GM18526 (cell line): ENCODE data around the gene VAMP4.

Source experiments
- POLR2A ChIP-seq: IDR thresholded peaks from 3 replicates; pipeline ENCODE4 v1.6.1; 2011; ENCODE audit not compliant: insufficient read length; ENCODE audit errors: extremely low read depth

Gene VAMP4

GRCh38 chr1:171670739-171671138 lies 71.1 kb downstream of the VAMP4 start:
- no peak for TF ChIP-seq POLR2A

- TF ChIP-seq POLR2A, result no peak
Measured at GRCh38 chr1:171668372-171668771, 73.5 kb downstream of the VAMP4 start.

DNA sequence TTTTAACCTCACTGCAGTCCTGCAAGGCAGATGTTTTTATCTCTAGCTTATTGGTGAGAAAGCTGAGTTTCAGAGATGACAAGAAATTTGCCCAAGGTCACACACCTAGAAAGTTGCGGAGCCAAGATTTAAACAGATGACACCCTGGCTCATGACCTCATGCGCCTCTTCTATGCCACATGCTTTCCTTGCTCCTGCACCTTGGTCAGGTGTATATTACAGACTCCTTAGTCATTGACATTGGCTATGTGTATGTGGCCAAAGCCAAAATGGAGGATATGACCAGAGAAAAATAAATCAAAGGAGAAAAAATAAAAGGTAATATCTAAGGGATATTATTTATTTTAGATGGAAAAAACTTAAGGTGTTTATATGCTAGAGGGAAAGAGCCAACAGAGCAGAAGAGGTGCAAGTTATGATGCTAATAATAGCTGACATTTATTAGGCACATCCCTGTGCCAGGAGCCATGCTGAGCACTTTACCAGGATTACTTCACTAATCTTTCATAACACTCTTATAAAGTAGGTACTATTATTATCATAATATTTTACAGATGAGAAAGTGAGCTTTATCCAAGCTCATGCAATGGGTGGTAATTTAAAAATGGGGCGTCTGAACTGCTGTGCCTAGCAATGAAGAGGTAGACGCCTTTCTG lies 75.6 kb downstream of the VAMP4 start:
- no peak for TF ChIP-seq POLR2A

- no peak for TF ChIP-seq POLR2A
Measured at GRCh38 chr1:171664976-171665375, 76.9 kb downstream of the VAMP4 start.

- TF ChIP-seq POLR2A, result no peak
Measured at GRCh38 chr1:171663854-171664575, 77.8 kb downstream of the VAMP4 start.

GRCh38 chr1:171663036-171663853 lies 78.6 kb downstream of the VAMP4 start:
- TF ChIP-seq POLR2A, result no peak

GRCh38 chr1:171661076-171661650 lies 80.7 kb downstream of the VAMP4 start:
- no peak for TF ChIP-seq POLR2A

DNA sequence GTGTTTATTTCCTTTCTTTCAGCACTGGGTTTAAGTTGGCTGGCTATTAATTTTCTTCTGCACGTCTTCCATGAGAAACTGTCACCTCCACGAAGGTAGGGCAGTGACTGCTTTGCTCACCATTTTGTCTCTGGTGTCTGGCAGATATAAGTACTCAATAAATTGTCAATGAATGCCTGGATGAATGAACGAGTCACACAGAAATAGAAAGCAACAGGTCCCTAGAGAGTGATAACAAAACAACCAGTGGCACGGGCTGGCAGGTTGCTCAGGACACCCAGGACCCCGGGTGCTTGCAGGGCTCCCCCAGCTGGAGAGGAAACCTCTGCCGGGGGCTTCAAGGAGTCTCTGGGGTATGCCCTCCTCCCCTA lies 86.1 kb downstream of the VAMP4 start:
- no peak for TF ChIP-seq POLR2A

- no peak for TF ChIP-seq POLR2A
Measured at GRCh38 chr1:171654942-171655745, 86.7 kb downstream of the VAMP4 start.

GRCh38 chr1:171654201-171654941 lies 87.5 kb downstream of the VAMP4 start:
- no peak for TF ChIP-seq POLR2A

DNA sequence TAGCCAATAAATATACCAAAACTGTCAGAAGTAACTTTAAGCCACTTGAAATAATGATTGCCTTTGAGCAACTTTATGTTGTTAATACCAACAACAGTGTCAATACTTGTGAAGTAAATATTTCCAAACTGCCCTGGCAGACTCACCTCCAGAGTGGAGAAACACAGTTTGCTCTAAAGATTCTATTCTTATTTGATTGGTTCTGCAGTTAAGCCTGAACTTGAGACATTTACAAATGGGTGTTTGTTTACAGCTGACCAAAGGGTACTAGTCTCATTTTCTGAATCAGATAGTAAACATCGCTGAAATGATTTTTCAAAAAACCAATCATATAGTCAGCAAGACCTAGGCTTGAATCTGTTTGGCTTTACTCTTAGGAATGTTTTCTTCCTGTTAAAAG lies 88.1 kb downstream of the VAMP4 start:
- TF ChIP-seq POLR2A, result no peak

DNA sequence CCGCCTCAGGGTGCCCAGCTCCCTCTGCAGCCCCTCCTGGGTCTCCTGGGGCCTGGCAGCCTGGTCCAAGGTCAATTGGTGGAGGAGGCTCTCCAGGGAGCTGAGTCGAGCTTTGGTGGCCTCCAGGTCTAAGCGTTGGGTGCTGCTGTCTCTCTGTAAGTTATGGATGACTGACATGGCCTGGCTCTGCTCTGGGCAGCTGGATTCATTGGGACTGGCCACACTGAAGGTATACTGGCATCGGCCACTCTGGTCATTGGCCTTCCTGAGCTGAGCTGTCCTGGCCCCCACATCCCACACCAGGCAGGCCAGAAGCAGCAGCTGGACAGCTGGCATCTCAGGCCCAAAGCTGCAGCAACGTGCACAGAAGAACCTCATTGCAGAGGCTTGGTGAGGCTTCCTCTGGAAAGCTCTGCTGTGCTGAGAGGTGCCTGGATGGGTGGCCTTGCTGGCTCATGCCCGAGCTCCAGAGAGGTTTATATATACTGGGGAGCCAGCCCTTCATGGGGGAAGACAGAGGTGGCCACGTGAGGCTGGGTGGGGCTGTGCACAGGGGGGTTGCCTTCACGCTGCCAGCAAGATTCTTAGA lies 89.5 kb downstream of the VAMP4 start, which contains the start of gene MYOC:
MYOC (minus strand) TSS at position 455 of the 589 bp plus-strand sequence; CDS start at position 378, 77 bp downstream.
- TF ChIP-seq POLR2A, result no peak
